H1 (cell line): ENCODE measurements around the gene PTPN13. TPM values are rescaled to one million over a fixed set of nuclear protein-coding genes. Genes with fewer than 3 reads are reported as not detected.

Experiments
- CTCF ChIA-PET: fragments of 300-600 bp; sonication (Branson Sonifier 250); formaldehyde crosslinking; loops from one replicate; lab custom pipeline; 2021; ENCODE audit not compliant: partially characterized antibody; lab: Charles Lee
- POLR2A ChIA-PET: fragments of 300-600 bp; sonication (Branson Sonifier 250); formaldehyde crosslinking; loops from one replicate; lab custom pipeline; 2021; ENCODE audit warnings: inconsistent platforms; ENCODE audit not compliant: partially characterized antibody; lab: Charles Lee
- DNase-seq, 2 experiments: peaks; one replicate each; pipeline versions ENCODE4 v3.0.0 to v3.0.0-alpha.2; 2010 to 2022; ENCODE audit warnings: low spot score in 2 of 2, low read depth in 1 of 2, mixed read lengths in 1 of 2
- FAIRE-seq: peaks from 2 replicates; lab custom pipeline; 2011; peaks lifted over from hg19 to GRCh38; lab: Jason Lieb, UNC
- H2AFZ ChIP-seq: 2 replicates; pipeline ENCODE4 v1.8.1; 2012; ENCODE audit warnings: low read length, inconsistent platforms
- H2AK5ac ChIP-seq: 2 replicates; pipeline ENCODE4 v1.6.1; 2013; ENCODE audit warnings: low read depth, low read length
- H2BK120ac ChIP-seq: replicated peaks from 2 replicates; pipeline ENCODE3; 2013; ENCODE audit warnings: low read depth, low read length, inconsistent platforms
- H2BK12ac ChIP-seq: 2 replicates; pipeline ENCODE4 v1.6.1; 2013; ENCODE audit warnings: low read depth, low read length
- H2BK15ac ChIP-seq: 2 replicates; pipeline ENCODE4 v1.6.1; 2013; ENCODE audit warnings: low read length
- H2BK20ac ChIP-seq: 2 replicates; pipeline ENCODE4 v1.6.1; 2013; ENCODE audit warnings: low read length
- H2BK5ac ChIP-seq: 2 replicates; pipeline ENCODE4 v1.6.1; 2013; ENCODE audit warnings: low read depth, low read length
- H3K14ac ChIP-seq: 2 replicates; pipeline ENCODE4 v1.6.1; 2013; ENCODE audit warnings: inconsistent platforms; ENCODE audit not compliant: insufficient read length
- H3K18ac ChIP-seq: 2 replicates; pipeline ENCODE4 v1.6.1; 2013; ENCODE audit warnings: low read length; ENCODE audit errors: extremely low read depth
- H3K23ac ChIP-seq: 2 replicates; pipeline ENCODE4 v1.6.1; 2013; ENCODE audit warnings: inconsistent platforms; ENCODE audit not compliant: insufficient read length
- H3K23me2 ChIP-seq: 2 replicates; pipeline ENCODE4 v1.6.1; 2013; ENCODE audit warnings: low read depth, low read length
- H3K27ac ChIP-seq: 2 replicates; pipeline ENCODE4 v1.6.1; 2011; ENCODE audit warnings: low read depth, low read length, inconsistent platforms
- H3K27me3 ChIP-seq, 4 experiments: replicated peaks in 1 of 4; 1 replicate in 1 of 4; 2 replicates in 3 of 4; pipeline versions ENCODE4 v1.6.1 to v1.8.1; 2011 to 2013; ENCODE audit warnings: low read length in 3 of 4, mild to moderate bottlenecking in 3 of 4, inconsistent platforms in 2 of 4, mixed read lengths in 2 of 4, moderate library complexity in 1 of 4; ENCODE audit not compliant: control insufficient read depth in 3 of 4, insufficient read depth in 3 of 4; ENCODE audit errors: extremely low read depth in 1 of 4
- H3K36me3 ChIP-seq, 4 experiments: 2 replicates each; pipeline versions ENCODE4 v1.6.1 to v1.8.1; 2011 to 2013; ENCODE audit warnings: mild to moderate bottlenecking in 4 of 4, low read length in 3 of 4, moderate library complexity in 2 of 4, control low read depth in 1 of 4, inconsistent platforms in 1 of 4; ENCODE audit not compliant: insufficient read depth in 4 of 4, control insufficient read depth in 2 of 4
- H3K4ac ChIP-seq: replicated peaks from 2 replicates; pipeline ENCODE3; 2013; ENCODE audit warnings: low read length, low read depth, mixed read lengths, inconsistent platforms; ENCODE audit not compliant: insufficient read length
- H3K4me1 ChIP-seq, 4 experiments: replicated peaks in 1 of 4; 1 replicate in 1 of 4; 2 replicates in 3 of 4; pipeline versions ENCODE4 v1.6.1 to v1.8.1; 2011 to 2013; ENCODE audit warnings: low read length in 3 of 4, inconsistent platforms in 2 of 4, mixed read lengths in 1 of 4; ENCODE audit not compliant: insufficient read depth in 4 of 4, control insufficient read depth in 3 of 4
- H3K4me2 ChIP-seq, 2 experiments: 2 replicates each; pipeline versions ENCODE4 v1.6.1 to v1.8.1; 2011 to 2013; ENCODE audit warnings: low read depth in 2 of 2, low read length in 2 of 2, control low read depth in 1 of 2, inconsistent platforms in 1 of 2, mild to moderate bottlenecking in 1 of 2; ENCODE audit not compliant: insufficient read depth in 1 of 2
- H3K4me3 ChIP-seq, 4 experiments: fragments of 200-600, 300-600 bp in 1 of 4; sonication (generic), shearing (Covaris generic), sonication (Bioruptor Twin) in 1 of 4; 2 replicates each; pipeline versions ENCODE4 v1.5.1 to v1.8.1; 2011 to 2016; ENCODE audit warnings: low read length in 4 of 4, low read depth in 3 of 4, control low read depth in 2 of 4, inconsistent platforms in 2 of 4, mild to moderate bottlenecking in 2 of 4, mixed read lengths in 1 of 4, moderate library complexity in 1 of 4; ENCODE audit not compliant: insufficient read depth in 2 of 4; ENCODE audit errors: extremely low read depth in 1 of 4
- H3K56ac ChIP-seq: replicated peaks from 2 replicates; pipeline ENCODE3; 2013; ENCODE audit warnings: low read depth, mild to moderate bottlenecking, mixed read lengths, low read length, inconsistent platforms; ENCODE audit not compliant: insufficient read length
- H3K79me1 ChIP-seq: 2 replicates; pipeline ENCODE4 v1.6.1; 2013; ENCODE audit warnings: low read depth, low read length, control low read depth
- H3K79me2 ChIP-seq, 2 experiments: 2 replicates each; pipeline versions ENCODE4 v1.6.1 to v1.8.1; 2012 to 2013; ENCODE audit warnings: low read length in 2 of 2, mild to moderate bottlenecking in 2 of 2, inconsistent platforms in 1 of 2; ENCODE audit not compliant: insufficient read depth in 2 of 2, control insufficient read depth in 1 of 2
- H3K9ac ChIP-seq, 4 experiments: replicated peaks in 1 of 4; 1 replicate in 1 of 4; 2 replicates in 3 of 4; pipeline versions ENCODE4 v1.6.1 to v1.8.1; 2011 to 2013; ENCODE audit warnings: low read depth in 3 of 4, low read length in 3 of 4, control low read depth in 2 of 4, mild to moderate bottlenecking in 2 of 4, moderate library complexity in 2 of 4, inconsistent platforms in 1 of 4; ENCODE audit errors: extremely low read depth in 1 of 4
- H3K9me3 ChIP-seq, 2 experiments: 2 replicates each; pipeline versions ENCODE4 v1.6.1 to v1.8.1; 2012 to 2013; ENCODE audit warnings: mild to moderate bottlenecking in 2 of 2, moderate library complexity in 2 of 2, control low read depth in 1 of 2, inconsistent platforms in 1 of 2, low read depth in 1 of 2, low read length in 1 of 2, mixed read lengths in 1 of 2; ENCODE audit not compliant: insufficient read depth in 2 of 2
- H4K20me1 ChIP-seq, 2 experiments: replicated peaks in 1 of 2; 2 replicates each; pipeline versions ENCODE3 to v1.8.1; 2011 to 2013; ENCODE audit warnings: inconsistent platforms in 2 of 2, low read length in 2 of 2, mild to moderate bottlenecking in 1 of 2; ENCODE audit not compliant: insufficient read depth in 2 of 2, control insufficient read depth in 1 of 2
- H4K5ac ChIP-seq: 2 replicates; pipeline ENCODE4 v1.6.1; 2013; ENCODE audit warnings: low read length, low read depth, mixed read lengths, inconsistent platforms; ENCODE audit not compliant: insufficient read length
- H4K8ac ChIP-seq: 2 replicates; pipeline ENCODE4 v1.8.0; 2013; ENCODE audit warnings: mild to moderate bottlenecking, moderate library complexity, low read length, inconsistent platforms; ENCODE audit not compliant: insufficient read depth; ENCODE audit errors: extremely low read depth
- H4K91ac ChIP-seq: replicated peaks from 2 replicates; pipeline ENCODE3; 2013; ENCODE audit warnings: low read length, mixed read lengths, inconsistent platforms; ENCODE audit not compliant: insufficient read length
- BCL11A ChIP-seq, 2 experiments: IDR thresholded peaks; one replicate each; pipeline ENCODE4 v1.6.1; 2011; ENCODE audit warnings: low read depth in 2 of 2, low read length in 2 of 2, mild to moderate bottlenecking in 2 of 2
- JUND ChIP-seq: IDR thresholded peaks from 2 replicates; pipeline ENCODE4 v1.6.1; 2011; ENCODE audit warnings: mild to moderate bottlenecking, improper control_type of control experiment, low read length
- KDM1A ChIP-seq: fragments of 200-600, 300-600 bp; sonication (generic); IDR thresholded peaks from 2 replicates; pipeline ENCODE4 v1.7.1; 2016; ENCODE audit warnings: mild to moderate bottlenecking, low read length, borderline replicate concordance
- NANOG ChIP-seq: IDR thresholded peaks from 2 replicates; pipeline ENCODE4 v1.6.1; 2011; ENCODE audit warnings: low read length, low read depth, mild to moderate bottlenecking, inconsistent platforms; ENCODE audit not compliant: insufficient read depth, poor library complexity, severe bottlenecking
- NRF1 ChIP-seq: IDR thresholded peaks from 2 replicates; pipeline ENCODE4 v1.6.1; 2011; ENCODE audit warnings: mild to moderate bottlenecking, low read depth, low read length, improper control_type of control experiment
- RFX5 ChIP-seq: IDR thresholded peaks from 2 replicates; pipeline ENCODE4 v1.6.1; 2011; ENCODE audit warnings: low read depth, low read length, improper control_type of control experiment, borderline replicate concordance
- SIN3A ChIP-seq, 2 experiments: IDR thresholded peaks in 1 of 2; conservative IDR thresholded peaks in 1 of 2; 2 replicates each; pipeline ENCODE4 v1.6.1; 2011 to 2012; ENCODE audit warnings: low read length in 2 of 2, improper control_type of control experiment in 1 of 2, low read depth in 1 of 2, mild to moderate bottlenecking in 1 of 2
- SP1 ChIP-seq: IDR thresholded peaks from 2 replicates; pipeline ENCODE4 v1.6.1; 2011; ENCODE audit warnings: low read depth, low read length
- YY1 ChIP-seq: IDR thresholded peaks from 2 replicates; pipeline ENCODE4 v1.6.1; 2011; ENCODE audit warnings: low read depth, mild to moderate bottlenecking, low read length
- WGBS, 2 experiments: shearing (Covaris generic) in 1 of 2; methylation state at CpG; one replicate each; pipeline versions ENCODE4 v1.1.6 to v1.1.7; 2013 to 2015; ENCODE audit warnings: low lambda C conversion rate in 2 of 2, mixed read lengths in 2 of 2, inconsistent platforms in 1 of 2, low coverage in 1 of 2, missing lambda C conversion rate in 1 of 2; ENCODE audit not compliant: insufficient replicate concordance in 2 of 2, insufficient coverage in 1 of 2, insufficient read length in 1 of 2; ENCODE audit errors: extremely low coverage in 1 of 2, missing lambda C conversion rate in 1 of 2; 5-methylcytosine and 5-hydroxymethylcytosine counted together
- polyA plus RNA-seq, 7 experiments: library from polyadenylated mRNA; depleted of rRNA in 3 of 7; stranded (reverse) in 5 of 7; unstranded in 2 of 7; fragments of >200 nt in 5 of 7; fragments of 200-250 nt in 2 of 7; gene quantifications; 1 replicate in 5 of 7; 2 replicates in 1 of 7; 4 replicates in 1 of 7; pipeline versions ENCODE4 v1.2.1 to v1.2.3, GENCODE V29; 2011 to 2013; ENCODE audit warnings: missing spikeins in 2 of 7, mixed read lengths in 2 of 7
- total RNA-seq: library from RNA; stranded (reverse); fragmentation: NEBNext Ultra II Directional; extraction: Animal tissue kit (Norgen Biotek cat#: 25700); gene quantifications from 2 replicates; pipeline ENCODE4 v1.2.1, GENCODE V29; 2021
- TF ChIP-seq, protein P1 (sequence below): IDR thresholded peaks from 2 replicates; pipeline ENCODE4 v1.6.1; 2012; ENCODE audit warnings: inconsistent platforms

Gene PTPN13
- total and polyA plus RNA-seq, 2 of the 8 experiments (the other 6 are each of a cell fraction or from before 2014, with no cell fraction given) = 12.7 to 57.9 TPM

DNA sequence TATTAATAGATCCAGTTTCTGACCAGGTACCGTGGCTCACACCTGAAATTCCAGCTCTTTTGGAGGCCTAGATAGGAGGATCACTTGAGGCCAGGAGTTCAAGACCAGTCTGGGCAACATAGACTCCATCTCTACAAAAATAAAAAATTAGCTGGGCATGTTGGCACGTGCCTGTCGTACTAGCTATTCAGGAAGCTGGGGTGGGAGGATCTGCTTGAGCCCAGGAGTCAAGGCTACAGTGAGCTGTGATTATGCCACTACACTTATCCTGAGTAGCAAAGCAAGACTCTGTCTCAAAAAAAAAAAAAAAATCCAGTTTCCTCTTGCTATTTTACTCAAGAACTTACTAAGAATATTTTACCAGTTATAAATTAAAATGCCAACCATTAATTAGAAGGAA is 163.4 kb downstream of the PTPN13 start:
- CTCF ChIA-PET = interaction anchor here (0.7 to 1.2 kb wide), 2 partner anchors 44 to 257 kb away, joined by 3 read pairs; no protein-coding TSS in a partner anchor
- TF ChIP-seq NANOG = no peak
- TF ChIP-seq SP1 = no peak
- TF ChIP-seq KDM1A = no peak
- TF ChIP-seq RFX5 = no peak
- TF ChIP-seq NRF1 = no peak
- TF ChIP-seq, protein P1, sequence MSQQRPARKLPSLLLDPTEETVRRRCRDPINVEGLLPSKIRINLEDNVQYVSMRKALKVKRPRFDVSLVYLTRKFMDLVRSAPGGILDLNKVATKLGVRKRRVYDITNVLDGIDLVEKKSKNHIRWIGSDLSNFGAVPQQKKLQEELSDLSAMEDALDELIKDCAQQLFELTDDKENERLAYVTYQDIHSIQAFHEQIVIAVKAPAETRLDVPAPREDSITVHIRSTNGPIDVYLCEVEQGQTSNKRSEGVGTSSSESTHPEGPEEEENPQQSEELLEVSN = no peak
- TF ChIP-seq YY1 = no peak
- no peak for TF ChIP-seq BCL11A (IDR thresholded peaks at IDR 0.05; ENCODE audit: low read depth in 2 of 2, low read length in 2 of 2)
- TF ChIP-seq SIN3A (conservative IDR thresholded peaks at IDR 0.05 in 1 of 2, IDR thresholded peaks at IDR 0.05 in 1 of 2; ENCODE audit: low read depth in 1 of 2, low read length in 2 of 2) = no peak
- TF ChIP-seq JUND = no peak

More for the DNA sequence above, 163.4 kb downstream of the PTPN13 start:
- no peak for FAIRE-seq
- Histone ChIP-seq H3K9ac (no peak overlapping the region), H4K8ac (no peak overlapping the region), H2BK12ac (no peak overlapping the region), H2AK5ac (no peak overlapping the region), H3K79me1 (no peaks in the 10 kb centered on the region), H2BK120ac (no peak overlapping the region), H3K14ac (no peak overlapping the region), H3K27ac (no peak overlapping the region), H3K23ac (no peak overlapping the region), H3K18ac (no peak overlapping the region), H2AFZ (no peak overlapping the region), H3K4me1 (no peaks in the 10 kb centered on the region), H3K23me2 (no peaks in the 10 kb centered on the region), H3K36me3 (peaks cover 0 to 20% (median 7%) of the 10 kb centered on the region in 4 experiments; a peak in 4 of 8 replicates), H4K5ac (no peak overlapping the region), H2BK20ac (no peak overlapping the region), H2BK5ac (no peak overlapping the region), H3K9me3 (no peaks in the 10 kb centered on the region), H3K4ac (no peak overlapping the region), H2BK15ac (no peak overlapping the region), H3K56ac (no peak overlapping the region), H3K4me3 (no peak overlapping the region), H4K91ac (no peak overlapping the region), H3K27me3 (no peaks in the 10 kb centered on the region), H3K79me2 (no peaks in the 10 kb centered on the region), H3K4me2 (no peak overlapping the region), H4K20me1 (no peaks in the 10 kb centered on the region)
- WGBS, 2 experiments = 58% methylated on average over 3 of the region's 3 CpGs; no CpG with 5 or more reads in 1 of the 2 experiments
- POLR2A ChIA-PET = no interaction called here
- DNase-seq = no peak
